GM23338 (cell line): ENCODE measurements around the gene CWC15. TPM values are rescaled to one million over a fixed set of nuclear protein-coding genes. Genes with fewer than 3 reads are reported as not detected.

Experiments
- ATAC-seq: fragments of 200-7000 bp; cut with Tn5 transposase; 3 replicates; pipeline ENCODE4 v1.9.1; 2020
- DNase-seq: peaks from one replicate; pipeline ENCODE4 v3.0.0-alpha.2; 2015; ENCODE audit warnings: low spot score
- H2AFZ ChIP-seq: fragments of 200-600 bp; sonication (generic); 2 replicates; pipeline ENCODE4 v1.8.0; 2016; ENCODE audit warnings: antibody characterized with exemption, mild to moderate bottlenecking, moderate library complexity
- H3F3A ChIP-seq: fragments of 200-600 bp; sonication (generic); replicated peaks from 2 replicates; pipeline ENCODE4 v1.8.0; 2017; ENCODE audit warnings: antibody characterized with exemption, mixed run types, low read depth
- H3K27ac ChIP-seq: fragments of 200-600 bp; sonication (generic); 2 replicates; pipeline ENCODE4 v1.6.1; 2016; ENCODE audit warnings: low read depth
- H3K27me3 ChIP-seq: fragments of 200-600 bp; sonication (generic); 2 replicates; pipeline ENCODE4 v1.8.0; 2016; ENCODE audit warnings: mild to moderate bottlenecking, mixed run types, moderate library complexity; ENCODE audit not compliant: insufficient read depth
- H3K36me3 ChIP-seq: fragments of 200-600 bp; sonication (generic); 2 replicates; pipeline ENCODE4 v1.8.0; 2016; ENCODE audit warnings: mild to moderate bottlenecking; ENCODE audit not compliant: insufficient read depth
- H3K4me1 ChIP-seq: fragments of 200-600 bp; sonication (generic); 2 replicates; pipeline ENCODE4 v1.8.0; 2016; ENCODE audit warnings: mild to moderate bottlenecking, moderate library complexity; ENCODE audit not compliant: insufficient read depth
- H3K4me2 ChIP-seq: fragments of 200-600 bp; sonication (generic); 2 replicates; pipeline ENCODE4 v1.7.1; 2017; ENCODE audit warnings: mixed run types
- H3K4me3 ChIP-seq: fragments of 200-600 bp; sonication (generic); 2 replicates; pipeline ENCODE4 v1.6.1; 2016; ENCODE audit warnings: mixed run types
- H3K79me2 ChIP-seq: fragments of 200-600 bp; sonication (generic); replicated peaks from 2 replicates; pipeline ENCODE4 v1.8.0; 2017; ENCODE audit warnings: mild to moderate bottlenecking; ENCODE audit not compliant: insufficient read depth
- H3K9me2 ChIP-seq: fragments of 200-600 bp; sonication (generic); 2 replicates; pipeline ENCODE4 v1.8.0; 2017; ENCODE audit not compliant: insufficient read depth
- H4K20me1 ChIP-seq: fragments of 200-600 bp; sonication (generic); replicated peaks from 2 replicates; pipeline ENCODE4 v1.8.0; 2017; ENCODE audit warnings: mild to moderate bottlenecking; ENCODE audit not compliant: insufficient read depth
- H3K27ac Mint-ChIP-seq: 2 replicates; pipeline ENCODE4 v1.8.0; 2020; ENCODE audit warnings: inconsistent platforms, mild to moderate bottlenecking, moderate library complexity, mixed read lengths
- H3K27me3 Mint-ChIP-seq: 3 replicates; pipeline ENCODE4 v1.8.0; 2022; ENCODE audit warnings: low read depth, mild to moderate bottlenecking, moderate library complexity, mixed read lengths, inconsistent platforms; ENCODE audit not compliant: insufficient read depth, poor library complexity
- H3K36me3 Mint-ChIP-seq: 3 replicates; pipeline ENCODE4 v1.8.0; 2021; ENCODE audit warnings: low read depth, mild to moderate bottlenecking, inconsistent platforms, moderate library complexity, mixed read lengths
- H3K4me1 Mint-ChIP-seq: 3 replicates; pipeline ENCODE4 v1.8.0; 2020; ENCODE audit warnings: mild to moderate bottlenecking, inconsistent platforms, mixed read lengths
- H3K4me3 Mint-ChIP-seq: 3 replicates; pipeline ENCODE4 v1.8.0; 2021; ENCODE audit warnings: moderate library complexity, mild to moderate bottlenecking, inconsistent platforms, mixed read lengths
- H3K9me3 Mint-ChIP-seq: 3 replicates; pipeline ENCODE4 v1.8.0; 2020; ENCODE audit warnings: moderate library complexity, mild to moderate bottlenecking, inconsistent platforms, mixed read lengths
- CTCF ChIP-seq, 2 experiments: fragments of 200-600 bp in 1 of 2; sonication (generic) in 1 of 2; conservative IDR thresholded peaks; 2 replicates each; pipeline versions ENCODE4 v1.5.1 to v1.6.1; 2016 to 2017; ENCODE audit warnings: antibody characterized with exemption in 2 of 2, low read depth in 2 of 2, mild to moderate bottlenecking in 2 of 2, moderate library complexity in 1 of 2
- ETS1 ChIP-seq: IDR thresholded peaks from 2 replicates; pipeline ENCODE4 v1.6.1; 2016; ENCODE audit warnings: antibody characterized with exemption
- EZH2 ChIP-seq: fragments of 200-600 bp; sonication (generic); IDR thresholded peaks from one replicate; pipeline ENCODE4 v1.8.0; 2017; ENCODE audit warnings: antibody characterized with exemption, mild to moderate bottlenecking, low read depth; ENCODE audit not compliant: unreplicated experiment
- EZH2phosphoT487 ChIP-seq: fragments of 200-600 bp; sonication (generic); IDR thresholded peaks from one replicate; pipeline ENCODE4 v1.8.1; 2018; ENCODE audit warnings: antibody characterized with exemption; ENCODE audit not compliant: unreplicated experiment
- JUNB ChIP-seq: IDR thresholded peaks from one replicate; pipeline ENCODE4 v1.6.1; 2016; ENCODE audit warnings: antibody characterized with exemption; ENCODE audit not compliant: unreplicated experiment
- NANOG ChIP-seq: IDR thresholded peaks from 2 replicates; pipeline ENCODE4 v1.6.1; 2016; ENCODE audit warnings: antibody characterized with exemption, borderline replicate concordance
- POLR2AphosphoS5 ChIP-seq: IDR thresholded peaks from 2 replicates; pipeline ENCODE4 v1.6.1; 2016; ENCODE audit warnings: antibody characterized with exemption, low read depth
- REST ChIP-seq: IDR thresholded peaks from one replicate; pipeline ENCODE4 v1.6.1; 2018; ENCODE audit warnings: antibody characterized with exemption; ENCODE audit not compliant: unreplicated experiment
- STAT1 ChIP-seq: IDR thresholded peaks from one replicate; pipeline ENCODE4 v1.6.1; 2016; ENCODE audit warnings: antibody characterized with exemption; ENCODE audit not compliant: unreplicated experiment
- ZNF114 ChIP-seq: fragments of 250-450 bp; sonication (Bioruptor Pico); IDR thresholded peaks from 2 replicates; pipeline ENCODE4 v1.5.0; 2020; ENCODE audit warnings: mild to moderate bottlenecking, moderate library complexity
- ZNF331 ChIP-seq: fragments of 250-450 bp; sonication (Bioruptor Pico); IDR thresholded peaks from 2 replicates; pipeline ENCODE4 v1.5.0; 2020; ENCODE audit warnings: low read depth, mild to moderate bottlenecking, moderate library complexity
- polyA plus RNA-seq: library from polyadenylated mRNA; unstranded; fragments of >200 nt; fragmentation: Nextera tagmentation; extraction: Ambion mirVana; gene quantifications from 2 replicates; pipeline ENCODE4 v1.2.1, GENCODE V29; 2016
- total RNA-seq: library from RNA; depleted of rRNA; stranded (reverse); fragments of >200 nt; shearing (Covaris generic); gene quantifications from 2 replicates; pipeline ENCODE4 v1.2.3, GENCODE V29; 2014

CWC15 gene
- total and polyA plus RNA-seq, 2 experiments from 2014 or later: 31.9 to 168 TPM

GRCh38 chr11:94938095-94939055 lies 35.0 kb downstream of the CWC15 start (continued):
- no peak for TF ChIP-seq EZH2phosphoT487
- TF ChIP-seq ZNF114: no peak
- no peak for TF ChIP-seq CTCF (conservative IDR thresholded peaks at IDR 0.05; ENCODE audit: low read depth in 2 of 2)
- no peak for TF ChIP-seq POLR2AphosphoS5
- TF ChIP-seq ZNF331 (CRISPR knock-in tag): no peak
- no peak for TF ChIP-seq JUNB
- TF ChIP-seq STAT1: no peak
- no peak for TF ChIP-seq REST
- no peak for TF ChIP-seq EZH2

- H3K4me3 Mint-ChIP-seq: no peak overlapping the region; the same call in 2 of the 3 replicates
These were observed 38.5 kb downstream of the CWC15 start for GRCh38 chr11:94934846-94935245.

More at GRCh38 chr11:94934846-94935245, 38.5 kb downstream of the CWC15 start:
- TF ChIP-seq NANOG (no peak), ZNF331 (CRISPR knock-in tag) (no peak), ETS1 (no peak)
- H3K79me2 ChIP-seq: no peaks in the 10 kb centered on the region
- no peak overlapping the region for H3K4me2 ChIP-seq
- Mint-ChIP-seq H3K4me1 (peaks cover 28% of the 10 kb centered on the region), H3K27me3 (peaks cover 3% of the 10 kb centered on the region), H3K36me3 (no peaks in the 10 kb centered on the region), H3K27ac (no peak overlapping the region; the same call in 1 of the 2 replicates), H3K9me3 (no peaks in the 10 kb centered on the region)
- no peaks in the 10 kb centered on the region for H3F3A ChIP-seq
- no peaks in the 10 kb centered on the region for H3K9me2 ChIP-seq
- DNase-seq (no peak), ATAC-seq (no peak)
- H4K20me1 ChIP-seq: no peaks in the 10 kb centered on the region
- no peaks in the 10 kb centered on the region for H3K27me3 ChIP-seq
- H3K4me1 ChIP-seq: peaks cover 13% of the 10 kb centered on the region
- H2AFZ ChIP-seq: no peak overlapping the region
- H3K27ac ChIP-seq: no peak overlapping the region
- H3K4me3 ChIP-seq: no peak overlapping the region
- H3K36me3 ChIP-seq: no peaks in the 10 kb centered on the region
